GM18505 (cell line): ENCODE data around the gene ECSCR.
"Not testable (repeated sequence)": the region's sequence is repeated elsewhere in the genome, so short reads cannot be mapped to it uniquely, and the experiment has no call there.

Source experiments
- ATAC-seq: cut with Tn5 transposase; IDR thresholded peaks from one replicate; pipeline ENCODE4 v1.9.1; 2021; ENCODE audit not compliant: unreplicated experiment
- POLR2A ChIP-seq: IDR thresholded peaks from 4 replicates; pipeline ENCODE4 v1.6.1; 2011; ENCODE audit warnings: borderline replicate concordance; ENCODE audit not compliant: insufficient read depth, insufficient read length; ENCODE audit errors: extremely low read depth

Gene ECSCR

GRCh38 chr5:139418793-139419192 lies 43.8 kb downstream of the ECSCR start:
- no peak for ATAC-seq
- TF ChIP-seq POLR2A, result no peak

- no peak for TF ChIP-seq POLR2A
- no peak for ATAC-seq
Measured at GRCh38 chr5:139417214-139417613, 45.3 kb downstream of the ECSCR start.

GRCh38 chr5:139416651-139417050 lies 45.9 kb downstream of the ECSCR start:
- no peak for ATAC-seq
- no peak for TF ChIP-seq POLR2A

- TF ChIP-seq POLR2A, result no peak
- ATAC-seq, result no peak
Measured at GRCh38 chr5:139415869-139416268, 46.7 kb downstream of the ECSCR start.

GRCh38 chr5:139415221-139415861 lies 47.2 kb downstream of the ECSCR start:
- ATAC-seq, result no peak
- no peak for TF ChIP-seq POLR2A

GRCh38 chr5:139414581-139415130 lies 47.9 kb downstream of the ECSCR start:
- TF ChIP-seq POLR2A, result no peak
- ATAC-seq, result no peak

GRCh38 chr5:139413963-139414362 lies 48.6 kb downstream of the ECSCR start:
- no peak for TF ChIP-seq POLR2A
- no peak for ATAC-seq

GRCh38 chr5:139413153-139413552 lies 49.4 kb downstream of the ECSCR start:
- TF ChIP-seq POLR2A, result no peak
- ATAC-seq, result no peak

- ATAC-seq, result no peak
- no peak for TF ChIP-seq POLR2A
Measured at GRCh38 chr5:139410993-139411828, 51.3 kb downstream of the ECSCR start.

- TF ChIP-seq POLR2A, result no peak
- no peak for ATAC-seq
Measured at GRCh38 chr5:139410121-139410992, 52.2 kb downstream of the ECSCR start.

GRCh38 chr5:139409116-139409515 lies 53.4 kb downstream of the ECSCR start:
- not testable (repeated sequence) for ATAC-seq

- no peak for TF ChIP-seq POLR2A
- ATAC-seq, result no peak
Measured at GRCh38 chr5:139408191-139408590, 54.4 kb downstream of the ECSCR start.

- no peak for TF ChIP-seq POLR2A
- no peak for ATAC-seq
Measured at GRCh38 chr5:139407517-139407916, 55.0 kb downstream of the ECSCR start.

- TF ChIP-seq POLR2A, result no peak
- ATAC-seq, result no peak
Measured at GRCh38 chr5:139406963-139407362, 55.6 kb downstream of the ECSCR start.

- no peak for ATAC-seq
- no peak for TF ChIP-seq POLR2A
Measured at GRCh38 chr5:139404484-139404840, 58.1 kb downstream of the ECSCR start.
